Stimulated activated CD8-positive, alpha-beta memory T cell treated with anti-CD3 and anti-CD28 coated beads, Interleukin-15, amount 100 ng/mL, for 4 hours (primary cell): ENCODE data around the gene NETO1.

ENCODE experiments used
- DNase-seq, 2 donors: peaks; one replicate each; pipeline ENCODE4 v3.0.0-alpha.2; 2020; ENCODE audit warnings: low read depth in 2 of 2

The NETO1 gene

GRCh38 chr18:72867746-72868584 is at the start of gene NETO1:
TSS of gene NETO1 (minus strand) at chr18:72867987. CDS start at chr18:72867291, 696 bp downstream.
- no peak for DNase-seq

GRCh38 chr18:72910045-72910444 is 42.3 kb upstream of the NETO1 start:
- no peak for DNase-seq

- no peak for DNase-seq
These were observed 40.4 kb upstream of the NETO1 start for GRCh38 chr18:72908181-72908580.

DNA sequence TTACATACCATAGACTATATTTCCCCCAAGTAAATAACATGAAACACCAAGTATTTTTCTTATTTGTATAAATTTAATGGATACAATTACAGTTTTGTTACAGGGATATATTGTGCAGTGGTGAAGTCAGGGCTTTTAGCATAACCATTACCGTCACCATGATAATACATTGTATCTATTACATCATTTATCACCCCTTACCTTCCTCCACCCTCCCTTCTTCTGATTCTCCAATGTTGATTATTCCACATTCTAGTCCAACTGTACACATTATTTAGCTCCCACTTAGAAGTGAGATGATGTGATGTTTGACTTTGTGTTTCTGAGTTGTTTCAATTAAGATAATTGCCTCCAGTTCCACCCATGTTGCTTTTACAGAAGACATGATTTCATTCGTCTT is 35.2 kb upstream of the NETO1 start:
- no peak for DNase-seq

DNA sequence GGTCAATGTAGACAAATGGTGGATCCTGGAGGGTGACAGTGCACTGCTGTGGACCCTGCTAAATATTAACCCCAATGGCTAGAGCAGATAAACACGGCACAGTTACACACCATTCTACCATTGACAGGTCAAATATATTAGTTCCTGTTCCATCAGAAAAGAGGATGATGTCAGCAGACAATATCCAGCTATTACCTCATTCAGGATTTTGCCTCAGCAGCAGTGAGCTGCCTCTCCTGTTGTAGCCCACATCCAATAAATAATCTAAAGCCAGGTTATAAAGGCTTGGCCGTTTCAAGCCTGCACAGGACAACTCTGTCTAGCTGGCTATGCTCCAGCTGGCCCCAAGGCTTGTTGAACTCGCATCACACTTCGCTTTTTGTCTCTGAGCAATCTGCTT is 31.6 kb upstream of the NETO1 start:
- no peak for DNase-seq

- no peak for DNase-seq
These were observed 31.1 kb upstream of the NETO1 start for GRCh38 chr18:72898870-72899269.

DNA sequence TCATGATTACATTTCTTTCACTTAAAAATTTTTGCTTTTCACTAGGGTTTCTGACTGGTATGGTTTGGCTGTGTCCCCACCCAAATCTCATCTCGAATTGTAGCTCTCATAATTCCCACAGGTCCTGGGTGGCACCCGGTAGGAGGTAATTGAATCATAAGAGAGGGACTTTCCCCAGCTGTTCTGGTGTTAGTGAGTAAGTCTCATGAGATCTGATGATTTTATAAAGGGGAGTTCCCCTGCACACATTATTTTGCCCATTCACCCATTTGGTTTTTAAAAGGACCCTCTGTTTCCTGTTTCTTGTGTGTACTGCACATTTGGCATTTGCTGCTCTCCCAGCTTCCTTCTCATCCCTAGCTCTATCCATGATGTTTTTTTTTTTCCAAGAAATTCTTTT is 27.8 kb upstream of the NETO1 start:
- no peak for DNase-seq

GRCh38 chr18:72878561-72878960 is 10.8 kb upstream of the NETO1 start:
- no peak for DNase-seq

DNA sequence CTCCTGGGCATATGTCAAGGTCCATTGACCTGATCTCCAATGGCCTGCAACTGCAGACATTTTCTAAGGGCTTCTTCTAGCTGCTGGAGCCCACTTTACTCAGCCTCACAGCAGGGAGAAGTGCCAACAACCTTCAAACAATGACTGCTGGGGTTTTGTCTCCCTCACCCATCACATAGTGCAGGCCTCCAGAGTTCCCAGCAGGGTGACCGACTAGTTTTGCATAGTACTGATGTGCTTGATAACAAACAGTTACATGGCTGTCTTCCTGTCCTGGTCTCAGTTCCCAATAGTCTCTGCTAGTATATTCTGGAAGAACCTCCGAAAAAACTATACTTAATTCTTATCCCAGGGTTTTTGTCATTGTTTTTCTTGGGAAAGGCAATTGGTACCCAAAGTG is 10.4 kb upstream of the NETO1 start:
- no peak for DNase-seq

- DNase-seq = no peak
These were observed 3.3 kb upstream of the NETO1 start for GRCh38 chr18:72871091-72871490.

DNA sequence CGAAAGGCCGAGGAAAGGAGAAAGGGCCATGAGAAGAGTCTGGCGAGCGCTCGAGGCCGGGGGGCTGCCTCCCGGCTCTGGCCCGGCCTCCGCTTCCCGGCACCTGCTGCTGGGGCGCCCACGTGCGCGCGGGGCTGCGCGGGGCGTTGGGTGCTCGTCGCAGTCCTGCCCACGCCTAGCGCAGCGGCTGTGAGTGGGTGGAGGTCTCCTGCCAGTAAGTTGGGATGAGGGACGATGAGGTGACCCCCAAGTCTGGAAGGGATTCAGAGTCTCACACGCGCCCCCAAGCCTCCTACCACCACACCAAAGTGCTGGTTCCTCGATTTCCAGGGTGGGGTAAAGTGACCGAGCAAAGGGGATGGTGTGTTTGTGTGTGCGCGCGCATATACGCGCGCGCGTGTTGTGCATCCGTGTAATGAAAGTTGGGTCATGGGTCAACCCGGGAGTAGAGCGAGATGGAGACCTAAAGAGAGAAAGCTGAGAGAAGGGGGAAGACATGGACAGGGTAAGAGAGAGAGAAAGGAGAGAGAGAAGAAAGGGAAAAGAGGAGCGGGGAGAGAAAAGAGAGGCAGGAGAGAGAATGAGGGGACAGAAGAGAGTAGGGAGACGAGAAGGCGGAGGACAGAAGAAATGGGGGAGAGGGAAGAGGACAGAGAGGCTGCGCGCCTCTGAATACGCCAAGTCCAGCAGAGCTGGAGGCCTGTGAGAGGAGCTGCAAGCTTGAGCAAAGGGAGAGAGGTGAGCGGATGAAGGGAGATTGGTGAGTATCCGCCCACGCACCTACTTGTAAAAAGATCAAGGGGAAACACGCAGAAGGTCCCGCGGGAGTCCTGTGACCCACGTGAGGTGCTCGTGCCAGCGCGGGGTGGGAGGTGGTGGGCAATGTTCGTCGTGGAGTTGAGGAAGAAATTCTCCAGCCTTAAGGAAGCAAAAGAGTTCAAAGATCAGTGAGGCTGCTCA is 1.7 kb upstream of the NETO1 start:
- no peak for DNase-seq

DNA sequence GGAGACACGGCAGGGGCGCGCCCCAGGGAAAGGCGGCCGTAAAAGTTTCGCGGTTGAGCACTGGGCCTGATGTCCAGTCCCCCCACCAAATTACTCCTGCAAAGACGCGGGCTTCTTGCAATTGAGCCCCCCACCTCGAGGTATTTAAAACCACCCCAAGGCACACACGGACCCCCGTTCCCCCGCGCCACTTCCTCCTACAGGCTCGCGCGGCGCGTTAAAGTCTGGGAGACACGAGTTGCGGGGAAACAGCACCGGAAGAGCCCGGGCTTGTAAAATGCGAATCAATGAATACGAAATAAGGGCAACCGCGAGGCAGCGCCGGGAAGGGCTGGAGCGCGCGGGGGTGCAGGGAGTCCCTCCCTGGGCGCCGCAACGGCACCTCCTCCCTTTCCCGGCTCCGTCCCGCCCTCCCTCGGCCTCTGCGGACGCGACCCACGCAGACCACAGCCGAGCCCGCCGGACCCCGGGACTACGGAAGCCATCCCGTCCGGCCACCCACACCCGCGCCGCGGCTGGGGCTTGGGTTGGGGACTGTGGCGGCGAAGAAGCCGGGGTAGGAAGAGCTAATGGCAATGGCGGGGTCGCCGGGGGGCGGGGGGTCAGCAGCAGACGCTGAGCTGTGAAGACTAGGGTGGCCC is 918 bp upstream of the NETO1 start:
- no peak for DNase-seq

DNA sequence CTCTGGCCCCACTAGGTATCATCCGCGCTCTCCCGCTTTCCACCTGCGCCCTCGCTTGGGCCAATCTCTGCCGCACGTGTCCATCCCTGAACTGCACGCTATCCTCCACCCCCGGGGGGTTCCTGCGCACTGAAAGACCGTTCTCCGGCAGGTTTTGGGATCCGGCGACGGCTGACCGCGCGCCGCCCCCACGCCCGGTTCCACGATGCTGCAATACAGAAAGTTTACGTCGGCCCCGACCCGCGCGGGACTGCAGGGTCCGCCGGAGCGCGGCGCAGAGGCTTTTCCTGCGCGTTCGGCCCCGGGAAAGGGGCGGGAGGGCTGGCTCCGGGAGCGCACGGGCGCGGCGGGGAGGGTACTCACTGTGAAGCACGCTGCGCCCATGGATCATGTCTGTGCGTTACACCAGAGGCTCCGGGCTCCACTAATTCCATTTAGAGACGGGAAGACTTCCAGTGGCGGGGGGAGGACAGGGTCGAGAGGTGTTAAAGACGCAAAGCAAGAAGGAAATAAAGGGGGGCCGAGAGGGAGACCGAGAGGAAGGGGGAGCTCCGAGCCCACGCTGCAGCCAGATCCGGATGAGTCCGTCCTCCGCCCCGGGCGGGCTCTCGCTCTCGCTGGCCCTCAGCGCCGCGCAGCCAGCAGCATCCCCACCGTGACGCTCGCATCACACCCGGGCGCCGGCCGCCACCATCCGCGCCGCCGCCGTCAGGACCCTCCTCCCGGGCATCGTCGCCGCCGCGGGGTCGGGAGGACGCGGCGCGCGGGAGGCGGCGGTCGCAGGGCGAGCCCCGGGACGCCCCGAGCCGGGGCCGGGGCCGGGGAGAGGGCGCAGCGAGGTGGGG is 664 bp downstream of the NETO1 start:
- no peak for DNase-seq

- no peak for DNase-seq
These were observed 1.3 kb downstream of the NETO1 start for GRCh38 chr18:72866442-72866900.

DNA sequence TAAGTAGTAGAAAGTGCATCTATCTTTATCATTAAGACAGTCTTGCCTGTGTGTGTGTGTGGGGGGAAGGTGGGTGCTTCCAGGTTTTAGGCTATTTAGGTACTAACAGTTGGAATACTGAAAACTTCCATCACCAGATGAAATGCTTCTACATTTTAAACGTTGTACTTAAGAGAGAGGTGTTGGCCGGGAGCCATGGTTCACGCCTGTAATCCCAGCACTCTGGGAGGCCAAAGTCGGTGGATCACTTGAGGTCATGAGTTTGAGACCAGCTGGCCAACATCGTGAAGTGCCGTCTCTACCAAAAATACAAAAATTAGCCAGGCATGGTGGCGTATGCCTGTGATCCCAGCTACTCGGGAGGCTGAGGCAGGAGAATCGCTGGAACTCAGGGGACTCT is 4.0 kb downstream of the NETO1 start:
- no peak for DNase-seq

DNA sequence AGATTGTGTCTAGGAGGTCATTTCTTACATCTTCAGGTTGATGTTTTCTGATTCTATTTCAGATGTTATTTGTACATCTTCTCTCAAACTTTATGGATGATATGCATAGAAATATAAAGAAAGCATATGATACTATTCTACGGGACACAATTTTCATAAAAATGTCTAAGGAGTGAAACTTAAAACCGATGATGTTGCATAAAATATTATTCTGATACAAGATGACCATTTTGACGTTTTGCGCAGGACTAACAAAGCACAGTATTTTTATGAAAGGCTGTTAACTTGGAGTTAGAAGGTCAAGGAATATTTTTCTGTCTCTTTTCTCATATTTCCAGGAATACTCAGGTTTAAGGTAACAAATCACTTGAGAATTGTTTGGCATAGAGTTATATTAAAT is 8.7 kb downstream of the NETO1 start:
- no peak for DNase-seq

DNA sequence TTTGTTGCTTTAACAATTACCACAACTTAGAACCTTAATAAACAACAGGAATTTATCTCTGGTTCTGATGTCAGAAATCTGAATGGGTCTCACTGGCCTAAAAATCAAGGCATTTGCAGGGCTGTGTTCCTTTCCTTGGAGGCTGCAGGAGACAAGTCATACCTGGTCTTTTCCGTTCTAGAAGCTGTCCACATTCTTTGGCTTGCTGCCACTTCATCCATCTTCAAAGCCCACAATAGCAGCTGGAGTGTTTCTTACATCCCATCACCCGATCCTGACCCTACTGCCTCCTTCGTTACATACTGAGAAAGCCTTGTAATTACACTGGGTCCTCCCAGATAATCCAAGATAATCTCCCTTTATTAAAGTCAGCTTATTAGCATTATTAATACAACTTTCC is 18.1 kb downstream of the NETO1 start:
- DNase-seq = no peak

DNA sequence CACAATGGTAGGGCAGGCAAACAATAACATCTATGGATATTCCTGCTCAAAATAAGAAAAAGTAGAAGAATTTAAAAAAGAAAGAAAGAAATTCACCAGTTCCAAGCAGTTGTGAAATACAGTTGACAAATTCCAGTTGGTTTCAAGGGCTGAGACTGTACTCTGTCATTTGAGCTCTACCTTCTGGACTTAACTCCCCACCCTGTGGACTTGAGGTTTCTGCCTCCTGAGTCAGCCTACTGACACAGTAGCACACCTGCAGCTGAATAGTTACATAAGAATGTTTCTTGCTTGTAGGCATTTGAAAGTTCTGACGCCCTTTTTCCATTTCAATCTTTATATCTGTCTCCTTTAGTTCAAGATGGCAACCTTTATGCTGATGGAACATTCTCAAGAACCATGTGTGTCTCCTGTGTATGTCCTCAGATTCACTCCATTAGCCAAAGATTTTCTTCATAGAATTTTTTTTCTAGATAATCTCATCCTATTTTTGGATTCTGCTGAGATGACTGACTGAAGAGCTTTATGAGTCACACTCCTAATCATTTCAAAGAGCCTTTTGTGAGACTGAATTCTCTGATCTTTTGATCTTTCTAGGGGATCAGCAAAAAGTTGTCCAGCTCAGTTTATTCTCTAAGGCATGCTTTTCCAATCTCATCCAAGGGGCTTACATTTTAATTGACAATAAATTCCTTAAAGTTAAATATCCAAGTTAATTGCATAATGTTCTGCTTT is 19.1 kb downstream of the NETO1 start:
- DNase-seq = no peak

- DNase-seq = no peak
These were observed 20.0 kb downstream of the NETO1 start for GRCh38 chr18:72847771-72848170.

DNA sequence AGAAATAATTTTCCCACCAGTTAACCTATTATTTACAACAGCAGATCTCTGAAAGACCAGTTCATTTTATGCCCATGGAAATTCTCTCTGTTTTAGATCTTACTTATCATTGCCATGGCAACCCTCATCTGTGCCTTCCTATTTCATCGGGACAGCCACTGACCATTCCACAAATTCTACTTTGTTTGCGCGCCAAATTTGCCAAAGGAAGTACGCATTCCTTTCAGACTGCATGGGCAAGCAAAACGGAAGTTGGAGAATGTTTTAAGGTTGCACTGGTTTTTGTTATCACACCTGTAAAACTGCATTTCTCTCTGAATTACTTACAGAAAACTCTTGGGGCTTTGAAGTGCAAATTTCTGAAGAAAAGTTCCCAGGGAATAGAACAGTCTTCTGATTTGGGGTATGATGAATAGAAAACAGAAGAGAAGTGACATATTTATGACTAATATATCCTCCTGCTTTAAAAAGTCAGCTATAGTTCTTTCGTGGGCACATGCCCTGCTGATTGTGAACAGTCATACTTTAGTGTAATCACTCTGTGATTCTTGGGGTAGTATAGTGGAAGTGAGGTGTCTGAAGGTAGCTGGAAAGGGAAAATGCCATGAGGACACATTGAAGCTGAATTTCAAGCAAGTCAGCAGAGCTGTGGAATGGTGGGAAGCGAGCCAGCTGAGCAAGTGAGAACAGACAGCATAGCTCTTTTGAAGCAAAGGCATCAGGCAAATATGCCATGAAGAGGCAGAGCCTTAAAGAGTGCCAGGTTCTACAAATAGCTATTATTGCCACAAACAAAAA is 20.9 kb downstream of the NETO1 start:
- no peak for DNase-seq
